NCI-H1092 (cell line): Measurements from ENCODE around the gene EXD2.
"Not testable (repeated sequence)": the region's sequence is repeated elsewhere in the genome, so short reads cannot be mapped to it uniquely, and the experiment has no call there.

Experiments used
- DNase-seq: peaks from one replicate; lab custom pipeline; 2025; lab: John Stamatoyannopoulos, UW

The EXD2 gene

DNA sequence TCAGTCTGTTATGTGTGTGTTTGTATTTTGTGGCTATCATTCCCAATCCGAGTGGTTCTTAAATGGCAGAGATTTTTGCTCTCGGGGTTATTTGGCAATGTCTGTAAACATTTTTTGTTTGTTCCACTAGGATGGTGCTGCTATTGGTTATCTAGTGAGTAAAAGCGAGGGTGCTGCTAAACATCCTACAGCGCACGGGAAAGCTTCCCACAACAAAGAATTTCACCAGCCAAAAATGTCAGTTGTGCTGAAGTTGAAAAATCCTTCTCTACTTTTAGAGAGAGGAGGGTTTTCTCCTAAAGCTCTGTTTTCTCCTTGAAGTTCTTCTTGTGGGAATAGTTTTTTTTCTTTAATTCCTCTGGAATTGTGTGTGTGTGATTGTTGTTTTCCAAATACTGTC lies 2.4 kb downstream of the EXD2 start:
- DNase-seq = no peak

DNA sequence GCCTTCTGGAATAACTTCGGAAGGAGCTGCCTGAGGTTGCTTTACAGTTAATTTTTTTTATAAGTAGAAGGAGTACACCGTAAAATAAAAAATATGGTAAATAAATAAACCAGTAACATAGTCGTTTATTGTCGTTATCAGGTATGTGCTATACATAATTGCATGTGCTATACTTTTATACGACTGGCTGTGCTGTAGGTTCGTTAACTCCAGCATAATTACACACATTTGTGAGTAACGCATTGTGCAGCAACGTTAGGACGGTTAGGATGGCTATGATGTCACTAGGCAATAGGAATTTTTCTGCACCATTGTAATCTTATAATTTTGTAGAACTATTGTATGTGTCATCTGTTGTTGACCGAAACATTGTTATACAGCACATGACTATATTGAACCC lies 8.5 kb downstream of the EXD2 start:
- DNase-seq = no peak

GRCh38 chr14:69204753-69205152 lies 13.5 kb downstream of the EXD2 start:
- DNase-seq = no peak

- DNase-seq = no peak
Observed at GRCh38 chr14:69207435-69208041, 16.2 kb downstream of the EXD2 start.

DNA sequence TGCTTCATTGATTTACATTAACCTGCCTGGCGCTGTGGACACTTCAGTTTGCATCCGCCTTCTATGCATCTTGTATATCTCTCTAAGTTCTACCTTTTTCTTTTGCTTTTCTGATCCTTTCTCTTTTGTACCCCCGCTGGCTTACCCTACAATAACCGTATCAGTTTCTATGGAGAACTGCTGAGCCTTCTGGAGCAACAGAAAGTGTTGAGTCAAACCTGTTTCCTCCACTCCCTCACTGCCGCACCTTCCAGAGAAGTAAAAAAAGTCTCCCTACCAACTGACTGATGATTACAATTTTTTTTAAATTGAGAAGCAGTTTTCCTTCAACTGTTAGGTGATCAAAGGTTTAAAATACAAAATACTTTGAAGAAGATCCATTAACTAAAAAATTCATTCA lies 17.4 kb downstream of the EXD2 start:
- DNase-seq = no peak

DNA sequence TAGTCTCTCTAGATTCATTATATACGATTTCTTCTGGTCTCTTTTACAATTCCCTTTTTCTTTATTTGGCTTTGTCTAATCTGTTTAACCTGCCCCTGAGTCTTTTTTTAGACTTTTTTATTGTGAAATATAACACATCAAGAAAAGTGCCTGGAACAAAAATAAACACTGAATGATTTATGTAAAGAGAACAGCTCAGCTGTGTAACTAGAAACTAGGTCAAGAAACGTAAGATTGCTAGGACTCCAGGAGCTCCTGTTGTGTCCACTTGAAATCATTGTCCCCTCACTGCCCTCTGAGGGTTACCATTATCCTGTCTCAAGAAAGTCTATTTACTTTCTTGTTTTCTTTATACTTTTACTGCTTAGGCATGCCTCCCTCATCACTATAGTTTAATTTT lies 23.1 kb downstream of the EXD2 start:
- DNase-seq = no peak

GRCh38 chr14:69217663-69218062 lies 26.4 kb downstream of the EXD2 start:
- not testable (repeated sequence) for DNase-seq

GRCh38 chr14:69224946-69225345 lies 33.6 kb downstream of the EXD2 start:
- no peak for DNase-seq

GRCh38 chr14:69226178-69226577 lies 34.9 kb downstream of the EXD2 start:
- DNase-seq = no peak

DNA sequence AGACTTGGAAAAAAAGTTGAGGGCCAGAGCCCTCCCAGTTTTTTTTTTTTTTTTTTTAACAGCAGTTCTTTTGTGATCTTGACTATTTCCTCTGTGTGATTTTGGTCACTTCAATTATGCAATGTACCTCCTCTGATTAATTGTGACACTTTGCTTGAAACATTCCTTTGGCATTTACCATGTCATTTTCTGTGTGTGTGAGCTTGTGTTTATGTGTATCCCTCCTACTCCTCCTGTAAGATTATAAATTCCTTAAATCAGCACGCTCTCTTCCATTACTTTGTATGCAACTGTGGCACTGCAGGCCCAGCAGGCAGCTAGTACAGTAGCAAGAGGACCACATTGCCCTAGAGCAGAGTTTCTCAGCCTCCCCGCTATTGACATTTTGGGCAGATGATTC lies 35.4 kb downstream of the EXD2 start:
- DNase-seq = no peak

DNA sequence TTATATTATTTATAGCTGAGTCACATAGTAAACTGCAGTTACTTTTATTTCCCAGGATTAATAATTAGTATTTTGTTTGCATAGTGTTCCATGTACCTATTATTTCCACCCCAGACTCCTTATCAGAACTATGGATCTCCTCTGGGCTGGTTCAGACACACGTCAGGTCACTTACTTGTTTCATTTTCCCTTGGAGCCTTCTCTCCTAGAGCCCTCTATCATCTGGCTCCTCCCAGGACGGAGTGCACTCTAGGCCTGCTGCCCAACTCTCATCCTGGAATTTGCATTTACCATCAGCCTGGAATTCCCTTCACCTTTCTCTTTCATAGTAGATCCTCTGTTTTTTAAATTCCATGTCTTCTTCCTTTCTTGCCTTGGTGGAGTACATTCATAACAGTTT lies 40.2 kb downstream of the EXD2 start:
- DNase-seq = no peak

- DNase-seq = no peak
Observed at GRCh38 chr14:69232388-69232787, 41.1 kb downstream of the EXD2 start.

DNA sequence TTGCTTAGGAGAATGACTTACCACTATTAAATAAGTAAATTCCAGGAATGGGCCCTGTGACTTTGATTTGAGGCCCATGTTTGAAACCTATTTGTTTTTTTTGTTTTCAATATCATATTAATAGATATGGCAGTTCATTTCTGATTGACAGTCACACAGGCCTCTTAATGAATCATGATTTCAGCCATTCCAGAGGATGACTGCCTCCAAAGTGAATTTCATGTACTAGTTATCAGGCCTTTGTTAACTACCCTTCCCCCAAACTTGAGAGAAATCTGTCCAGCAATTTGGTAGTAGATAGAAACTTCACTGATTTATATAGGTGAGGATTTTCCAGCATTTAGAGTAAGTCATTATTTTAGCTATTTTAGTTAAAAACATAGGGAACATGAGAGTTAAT lies 42.8 kb downstream of the EXD2 start:
- no peak for DNase-seq

DNA sequence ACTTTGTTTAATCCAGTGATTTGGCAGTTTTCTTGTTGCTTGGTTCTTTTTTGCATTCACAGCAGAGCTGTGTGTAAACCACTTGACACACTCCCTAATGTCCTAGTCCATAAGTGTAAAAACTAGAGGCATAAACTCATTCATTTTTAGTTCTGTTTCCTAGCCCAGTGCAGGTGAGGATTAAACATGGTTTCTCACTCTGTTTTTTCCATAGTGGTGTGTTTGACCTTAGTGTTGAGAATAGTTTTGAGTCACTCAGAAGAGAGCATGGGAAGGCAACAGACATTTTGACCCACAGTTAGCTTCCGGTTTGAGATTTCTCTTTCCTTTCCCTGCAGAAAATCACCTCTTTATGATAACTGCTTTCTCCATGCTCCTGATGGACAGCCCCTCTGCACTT lies 44.4 kb downstream of the EXD2 start:
- no peak for DNase-seq

- DNase-seq = no peak
Observed at GRCh38 chr14:69237142-69237541, 45.8 kb downstream of the EXD2 start.

DNA sequence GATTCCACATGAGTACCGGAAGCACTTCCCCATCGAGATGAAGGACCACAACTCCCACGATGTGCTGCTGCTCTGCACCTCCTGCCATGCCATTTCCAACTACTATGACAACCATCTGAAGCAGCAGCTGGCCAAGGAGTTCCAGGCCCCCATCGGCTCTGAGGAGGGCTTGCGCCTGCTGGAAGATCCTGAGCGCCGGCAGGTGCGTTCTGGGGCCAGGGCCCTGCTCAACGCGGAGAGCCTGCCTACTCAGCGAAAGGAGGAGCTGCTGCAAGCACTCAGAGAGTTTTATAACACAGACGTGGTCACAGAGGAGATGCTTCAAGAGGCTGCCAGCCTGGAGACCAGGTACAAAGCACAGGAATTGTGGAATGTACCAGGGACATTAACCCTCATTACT lies 46.3 kb downstream of the EXD2 start:
- DNase-seq = no peak

- no peak for DNase-seq
Observed at GRCh38 chr14:69238883-69239282, 47.6 kb downstream of the EXD2 start.

GRCh38 chr14:69240527-69241173 lies 49.4 kb downstream of the EXD2 start:
- DNase-seq = no peak

DNA sequence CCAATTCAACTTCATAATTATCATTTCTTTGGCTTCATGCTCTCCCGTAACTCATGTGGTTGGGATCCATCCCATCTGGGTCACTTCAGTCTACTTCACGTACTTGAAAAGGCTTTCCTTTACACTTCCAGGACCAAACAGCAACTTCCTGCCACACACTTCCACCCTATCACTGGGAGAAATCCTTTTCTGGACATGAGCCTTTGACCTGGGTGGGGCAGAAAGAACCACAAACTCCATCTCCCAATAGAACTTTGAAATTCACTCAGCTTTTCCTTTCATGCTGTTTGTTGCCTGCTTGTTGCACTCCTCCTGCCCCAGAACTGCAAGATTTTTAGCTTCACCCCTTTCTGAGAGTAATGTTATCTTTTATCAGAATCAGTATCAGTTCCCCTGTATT lies 50.3 kb downstream of the EXD2 start:
- no peak for DNase-seq

- DNase-seq = peak; percentile 55
Observed at GRCh38 chr14:69242311-69243224, 51.3 kb downstream of the EXD2 start.

DNA sequence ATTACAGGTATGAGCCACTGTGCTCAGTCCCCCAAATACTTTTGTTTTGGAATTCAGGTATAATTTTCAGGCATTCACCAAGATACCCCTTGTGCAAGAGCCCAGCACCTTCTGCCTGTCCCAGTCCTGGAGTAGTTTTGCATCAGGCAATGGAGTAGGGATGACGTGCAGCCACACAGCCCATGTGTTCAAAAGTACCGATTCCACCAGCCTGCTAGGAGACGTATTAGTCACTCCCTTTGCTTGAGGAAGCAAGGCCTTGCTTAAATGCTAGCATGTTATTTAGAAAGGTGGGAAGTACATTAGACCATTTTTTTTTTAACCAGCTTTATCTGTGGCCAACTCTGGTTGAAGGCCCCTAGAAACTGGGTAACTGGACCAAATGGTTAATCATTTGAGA lies 53.6 kb downstream of the EXD2 start:
- DNase-seq = no peak

DNA sequence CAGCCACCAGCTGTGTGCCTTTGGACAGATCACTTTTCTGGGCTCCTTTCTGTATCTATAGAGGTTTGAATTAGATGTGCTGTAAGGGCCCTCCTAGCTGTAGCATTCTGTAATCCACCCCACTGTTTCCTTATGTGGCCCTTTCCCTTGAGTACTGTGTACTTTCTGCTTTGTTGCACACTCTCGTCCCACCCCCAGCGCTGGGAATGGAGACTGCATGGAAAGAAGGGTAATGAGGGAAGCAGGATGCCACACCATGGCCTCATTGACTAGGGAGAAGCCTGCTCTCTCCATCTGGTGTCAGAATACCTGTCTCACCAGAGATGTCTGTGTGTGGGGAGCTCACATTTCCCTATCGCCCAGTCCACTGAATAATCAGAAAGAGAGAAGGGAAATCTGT lies 55.0 kb downstream of the EXD2 start:
- DNase-seq = no peak
